ENCODE results near the gene TAOK3.

GRCh38 chr12:118135788-118136558 is 236.7 kb downstream of the TAOK3 start, which contains the start of gene PEBP1:
- TF ChIP-seq CTCF (IDR thresholded peaks at IDR 0.05; ENCODE audit: low read length) (no peak), EZH2 (IDR thresholded peaks at IDR 0.05; ENCODE audit: borderline replicate concordance, low read length) (no peak)

Measured in OCI-LY1 (cell line).